ENCODE measurements around the gene RAB7A.

RAB7A gene

GRCh38 chr3:128847666-128848370, 121.8 kb downstream of the RAB7A start:
- WGBS, 2 experiments: 92 to 94% methylated on average over 15 of the region's 15 CpGs

GRCh38 chr3:128848936-128849335, 123.0 kb downstream of the RAB7A start:
- Histone ChIP-seq H3K27me3 (ENCODE audit: control insufficient read depth, insufficient read depth, low read length, poor library complexity, severe bottlenecking) (no peaks in the 10 kb centered on the region), H3K27ac (ENCODE audit: insufficient read depth, low read depth, low read length, poor library complexity, severe bottlenecking) (no peak overlapping the region), H3K9me3 (ENCODE audit: control insufficient read depth, low read length) (no peaks in the 10 kb centered on the region), H3K4me1 (ENCODE audit: control insufficient read depth, insufficient read depth, low read length) (peaks cover 19% of the 10 kb centered on the region), H3K4me3 (ENCODE audit: insufficient read depth, low read depth, low read length) (no peak overlapping the region), H3K36me3 (ENCODE audit: control insufficient read depth, insufficient read depth, low read length) (no peaks in the 10 kb centered on the region)
- 93 to 96% methylated on average over 13 of the region's 13 CpGs for WGBS, 2 experiments

More at GRCh38 chr3:128847666-128848370, 121.8 kb downstream of the RAB7A start:
- H3K36me3 ChIP-seq (ENCODE audit: control insufficient read depth, insufficient read depth, low read length): no peaks in the 10 kb centered on the region
- no peaks in the 10 kb centered on the region for H3K9me3 ChIP-seq (ENCODE audit: control insufficient read depth, low read length)
- H3K4me3 ChIP-seq (ENCODE audit: insufficient read depth, low read depth, low read length): no peak overlapping the region
- no peaks in the 10 kb centered on the region for H3K27me3 ChIP-seq (ENCODE audit: control insufficient read depth, insufficient read depth, low read length, poor library complexity, severe bottlenecking)
- no peak overlapping the region for H3K27ac ChIP-seq (ENCODE audit: insufficient read depth, low read depth, low read length, poor library complexity, severe bottlenecking)
- peaks cover 19% of the 10 kb centered on the region for H3K4me1 ChIP-seq (ENCODE audit: control insufficient read depth, insufficient read depth, low read length)

- Histone ChIP-seq H3K4me3 (ENCODE audit: insufficient read depth, low read depth, low read length) (no peak overlapping the region), H3K27ac (ENCODE audit: insufficient read depth, low read depth, low read length, poor library complexity, severe bottlenecking) (no peak overlapping the region), H3K36me3 (ENCODE audit: control insufficient read depth, insufficient read depth, low read length) (no peaks in the 10 kb centered on the region), H3K4me1 (ENCODE audit: control insufficient read depth, insufficient read depth, low read length) (peaks cover 16% of the 10 kb centered on the region), H3K9me3 (ENCODE audit: control insufficient read depth, low read length) (peaks cover 4% of the 10 kb centered on the region), H3K27me3 (ENCODE audit: control insufficient read depth, insufficient read depth, low read length, poor library complexity, severe bottlenecking) (no peaks in the 10 kb centered on the region)
- 80 to 81% methylated on average over 11 of the region's 11 CpGs for WGBS, 2 experiments
These were observed 124.0 kb downstream of the RAB7A start for GRCh38 chr3:128849911-128850455.

- Histone ChIP-seq H3K27me3 (ENCODE audit: control insufficient read depth, insufficient read depth, low read length, poor library complexity, severe bottlenecking) (no peaks in the 10 kb centered on the region), H3K36me3 (ENCODE audit: control insufficient read depth, insufficient read depth, low read length) (no peaks in the 10 kb centered on the region), H3K27ac (ENCODE audit: insufficient read depth, low read depth, low read length, poor library complexity, severe bottlenecking) (no peak overlapping the region), H3K9me3 (ENCODE audit: control insufficient read depth, low read length) (peaks cover 4% of the 10 kb centered on the region), H3K4me1 (ENCODE audit: control insufficient read depth, insufficient read depth, low read length) (peaks cover 11% of the 10 kb centered on the region), H3K4me3 (ENCODE audit: insufficient read depth, low read depth, low read length) (no peak overlapping the region)
- 92 to 93% methylated on average over 9 of the region's 9 CpGs for WGBS, 2 experiments
These were observed 124.6 kb downstream of the RAB7A start for GRCh38 chr3:128850544-128850943.

GRCh38 chr3:128851601-128852000, 125.6 kb downstream of the RAB7A start:
- Histone ChIP-seq H3K27ac (ENCODE audit: insufficient read depth, low read depth, low read length, poor library complexity, severe bottlenecking) (no peak overlapping the region), H3K4me3 (ENCODE audit: insufficient read depth, low read depth, low read length) (no peak overlapping the region), H3K36me3 (ENCODE audit: control insufficient read depth, insufficient read depth, low read length) (no peaks in the 10 kb centered on the region), H3K27me3 (ENCODE audit: control insufficient read depth, insufficient read depth, low read length, poor library complexity, severe bottlenecking) (no peaks in the 10 kb centered on the region), H3K9me3 (ENCODE audit: control insufficient read depth, low read length) (peaks cover 4% of the 10 kb centered on the region), H3K4me1 (ENCODE audit: control insufficient read depth, insufficient read depth, low read length) (peaks cover under 1% of the 10 kb centered on the region)
- WGBS, 2 experiments: 70% methylated on average over 4 of the region's 4 CpGs

GRCh38 chr3:128853826-128854225, 127.8 kb downstream of the RAB7A start:
- Histone ChIP-seq H3K4me3 (ENCODE audit: insufficient read depth, low read depth, low read length) (no peak overlapping the region), H3K27ac (ENCODE audit: insufficient read depth, low read depth, low read length, poor library complexity, severe bottlenecking) (no peak overlapping the region), H3K9me3 (ENCODE audit: control insufficient read depth, low read length) (peaks cover 4% of the 10 kb centered on the region), H3K27me3 (ENCODE audit: control insufficient read depth, insufficient read depth, low read length, poor library complexity, severe bottlenecking) (no peaks in the 10 kb centered on the region), H3K4me1 (ENCODE audit: control insufficient read depth, insufficient read depth, low read length) (no peaks in the 10 kb centered on the region), H3K36me3 (ENCODE audit: control insufficient read depth, insufficient read depth, low read length) (no peaks in the 10 kb centered on the region)
- 91 to 93% methylated on average over 5 of the region's 5 CpGs for WGBS, 2 experiments

GRCh38 chr3:128854475-128854874, 128.5 kb downstream of the RAB7A start:
- Histone ChIP-seq H3K27ac (ENCODE audit: insufficient read depth, low read depth, low read length, poor library complexity, severe bottlenecking) (no peak overlapping the region), H3K9me3 (ENCODE audit: control insufficient read depth, low read length) (peaks cover 4% of the 10 kb centered on the region), H3K4me1 (ENCODE audit: control insufficient read depth, insufficient read depth, low read length) (no peaks in the 10 kb centered on the region), H3K36me3 (ENCODE audit: control insufficient read depth, insufficient read depth, low read length) (no peaks in the 10 kb centered on the region), H3K4me3 (ENCODE audit: insufficient read depth, low read depth, low read length) (no peak overlapping the region), H3K27me3 (ENCODE audit: control insufficient read depth, insufficient read depth, low read length, poor library complexity, severe bottlenecking) (no peaks in the 10 kb centered on the region)
- WGBS, 2 experiments: 89% methylated on average over 3 of the region's 3 CpGs

- Histone ChIP-seq H3K27ac (ENCODE audit: insufficient read depth, low read depth, low read length, poor library complexity, severe bottlenecking) (no peak overlapping the region), H3K27me3 (ENCODE audit: control insufficient read depth, insufficient read depth, low read length, poor library complexity, severe bottlenecking) (no peaks in the 10 kb centered on the region), H3K4me3 (ENCODE audit: insufficient read depth, low read depth, low read length) (no peak overlapping the region), H3K9me3 (ENCODE audit: control insufficient read depth, low read length) (peaks cover 6% of the 10 kb centered on the region), H3K4me1 (ENCODE audit: control insufficient read depth, insufficient read depth, low read length) (no peaks in the 10 kb centered on the region), H3K36me3 (ENCODE audit: control insufficient read depth, insufficient read depth, low read length) (no peaks in the 10 kb centered on the region)
- WGBS, 2 experiments: 70 to 77% methylated on average over 4 of the region's 4 CpGs
These were observed 129.6 kb downstream of the RAB7A start for GRCh38 chr3:128855569-128855968.

- H3K36me3 ChIP-seq (ENCODE audit: control insufficient read depth, insufficient read depth, low read length): no peaks in the 10 kb centered on the region
- H3K9me3 ChIP-seq (ENCODE audit: control insufficient read depth, low read length): peaks cover 6% of the 10 kb centered on the region
- H3K27me3 ChIP-seq (ENCODE audit: control insufficient read depth, insufficient read depth, low read length, poor library complexity, severe bottlenecking): no peaks in the 10 kb centered on the region
- no peak overlapping the region for H3K27ac ChIP-seq (ENCODE audit: insufficient read depth, low read depth, low read length, poor library complexity, severe bottlenecking)
- WGBS, 2 experiments: 86 to 87% methylated on average over 3 of the region's 3 CpGs
- H3K4me1 ChIP-seq (ENCODE audit: control insufficient read depth, insufficient read depth, low read length): no peaks in the 10 kb centered on the region
- no peak overlapping the region for H3K4me3 ChIP-seq (ENCODE audit: insufficient read depth, low read depth, low read length)
These were observed 132.2 kb downstream of the RAB7A start for GRCh38 chr3:128858167-128858566.

GRCh38 chr3:128859630-128860029, 133.6 kb downstream of the RAB7A start:
- WGBS, 2 experiments: 90% methylated on average over 6 of the region's 6 CpGs
- peaks cover 2% of the 10 kb centered on the region for H3K9me3 ChIP-seq (ENCODE audit: control insufficient read depth, low read length)
- no peaks in the 10 kb centered on the region for H3K36me3 ChIP-seq (ENCODE audit: control insufficient read depth, insufficient read depth, low read length)
- H3K4me1 ChIP-seq (ENCODE audit: control insufficient read depth, insufficient read depth, low read length): peaks cover 5% of the 10 kb centered on the region
- no peak overlapping the region for H3K4me3 ChIP-seq (ENCODE audit: insufficient read depth, low read depth, low read length)
- H3K27me3 ChIP-seq (ENCODE audit: control insufficient read depth, insufficient read depth, low read length, poor library complexity, severe bottlenecking): no peaks in the 10 kb centered on the region
- no peak overlapping the region for H3K27ac ChIP-seq (ENCODE audit: insufficient read depth, low read depth, low read length, poor library complexity, severe bottlenecking)

Measured in ectodermal cell (in vitro differentiated cells).